Loucy (cell line): ENCODE measurements around the gene NSD2.

Experiments
- EZH2phosphoT487 ChIP-seq: fragments of 200-600 bp; IDR thresholded peaks from 2 replicates; pipeline ENCODE4 v1.6.1; 2018; ENCODE audit warnings: antibody characterized with exemption, mild to moderate bottlenecking, moderate library complexity, borderline replicate concordance
- TF ChIP-seq, protein P1 (sequence below): fragments of 200-600 bp; sonication (generic); conservative IDR thresholded peaks from 2 replicates; pipeline ENCODE4 v1.5.1; 2014; ENCODE audit warnings: mild to moderate bottlenecking, antibody characterized with exemption, low read length

DNA sequence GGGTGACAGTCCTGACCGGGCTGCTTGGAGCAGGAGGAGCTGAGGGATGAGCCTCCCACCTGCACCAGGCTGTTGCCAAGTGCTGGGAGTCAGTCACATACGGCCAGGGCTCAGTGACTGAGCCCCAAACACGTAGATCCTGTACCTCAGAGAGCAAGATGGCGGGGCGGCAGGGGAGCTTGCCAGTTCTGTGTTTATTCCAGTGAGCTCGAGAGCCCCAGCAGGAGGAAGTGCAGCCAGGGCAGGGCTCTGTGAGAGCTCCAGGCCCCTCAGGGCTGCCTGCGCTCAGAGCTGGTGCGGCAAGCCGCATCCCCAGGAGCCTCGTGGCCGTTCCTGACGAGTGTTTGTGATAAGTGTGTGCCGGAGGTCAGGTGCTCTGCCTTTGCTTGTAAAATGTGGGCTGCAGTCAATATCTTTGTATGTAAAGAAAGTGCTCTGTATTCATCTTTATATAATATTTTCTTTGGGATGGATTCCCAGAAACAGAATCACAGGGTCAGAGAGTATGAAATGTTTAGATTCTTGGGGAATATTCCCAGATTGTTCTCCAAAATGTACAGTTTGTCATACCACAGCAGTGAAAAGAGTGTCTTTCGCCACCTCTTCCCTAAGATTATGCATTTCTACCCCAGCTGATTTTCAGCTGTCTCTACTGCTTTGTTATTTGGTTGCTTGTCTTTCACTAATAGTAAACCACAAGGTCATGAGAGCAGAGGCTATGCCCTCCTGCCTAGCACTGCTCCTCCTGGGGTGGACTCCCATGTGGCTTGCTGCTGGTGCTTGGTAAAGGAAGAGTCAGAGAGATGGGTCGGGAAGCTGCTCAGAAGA lies 87.3 kb downstream of the NSD2 start:
- TF ChIP-seq, protein P1, sequence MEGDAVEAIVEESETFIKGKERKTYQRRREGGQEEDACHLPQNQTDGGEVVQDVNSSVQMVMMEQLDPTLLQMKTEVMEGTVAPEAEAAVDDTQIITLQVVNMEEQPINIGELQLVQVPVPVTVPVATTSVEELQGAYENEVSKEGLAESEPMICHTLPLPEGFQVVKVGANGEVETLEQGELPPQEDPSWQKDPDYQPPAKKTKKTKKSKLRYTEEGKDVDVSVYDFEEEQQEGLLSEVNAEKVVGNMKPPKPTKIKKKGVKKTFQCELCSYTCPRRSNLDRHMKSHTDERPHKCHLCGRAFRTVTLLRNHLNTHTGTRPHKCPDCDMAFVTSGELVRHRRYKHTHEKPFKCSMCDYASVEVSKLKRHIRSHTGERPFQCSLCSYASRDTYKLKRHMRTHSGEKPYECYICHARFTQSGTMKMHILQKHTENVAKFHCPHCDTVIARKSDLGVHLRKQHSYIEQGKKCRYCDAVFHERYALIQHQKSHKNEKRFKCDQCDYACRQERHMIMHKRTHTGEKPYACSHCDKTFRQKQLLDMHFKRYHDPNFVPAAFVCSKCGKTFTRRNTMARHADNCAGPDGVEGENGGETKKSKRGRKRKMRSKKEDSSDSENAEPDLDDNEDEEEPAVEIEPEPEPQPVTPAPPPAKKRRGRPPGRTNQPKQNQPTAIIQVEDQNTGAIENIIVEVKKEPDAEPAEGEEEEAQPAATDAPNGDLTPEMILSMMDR: no peak
- TF ChIP-seq EZH2phosphoT487: no peak
